Liver (tissue), 9 donors: ENCODE results near the gene OR7D2. TPM values are rescaled to one million over a fixed set of nuclear protein-coding genes. Genes with fewer than 3 reads are reported as not detected.

Experiments
- DNase-seq: peaks from one replicate; pipeline ENCODE4 v3.0.0-alpha.2; 2017; ENCODE audit warnings: low spot score
- H3K27ac ChIP-seq, 2 donors: one replicate each; pipeline ENCODE4 v1.7.0; 2013; ENCODE audit warnings: inconsistent platforms in 2 of 2, low read length in 2 of 2, control low read depth in 1 of 2, low read depth in 1 of 2, mild to moderate bottlenecking in 1 of 2
- H3K27me3 ChIP-seq, 4 donors: one replicate each; pipeline versions ENCODE4 v1.6.1 to v1.7.0; 2013; ENCODE audit warnings: low read length in 3 of 4, inconsistent platforms in 1 of 4, mild to moderate bottlenecking in 1 of 4, moderate library complexity in 1 of 4; ENCODE audit not compliant: control insufficient read depth in 4 of 4, insufficient read depth in 4 of 4
- H3K36me3 ChIP-seq, 4 donors: one replicate each; pipeline versions ENCODE4 v1.6.1 to v1.7.0; 2013; ENCODE audit warnings: low read length in 3 of 4, mild to moderate bottlenecking in 3 of 4, low read depth in 1 of 4, moderate library complexity in 1 of 4; ENCODE audit not compliant: control insufficient read depth in 4 of 4, insufficient read depth in 3 of 4
- H3K4me1 ChIP-seq, 4 donors: one replicate each; pipeline versions ENCODE4 v1.6.1 to v1.7.0; 2013; ENCODE audit warnings: low read length in 3 of 4, mild to moderate bottlenecking in 3 of 4, moderate library complexity in 1 of 4; ENCODE audit not compliant: control insufficient read depth in 4 of 4, insufficient read depth in 4 of 4
- H3K4me3 ChIP-seq, 3 donors: one replicate each; pipeline versions ENCODE4 v1.6.1 to v1.7.0; 2013; ENCODE audit warnings: low read length in 3 of 3, control low read depth in 1 of 3, low read depth in 1 of 3, mild to moderate bottlenecking in 1 of 3
- H3K9ac ChIP-seq, 2 donors: one replicate each; pipeline ENCODE4 v1.7.0; 2013; ENCODE audit warnings: low read length in 2 of 2, mild to moderate bottlenecking in 2 of 2, moderate library complexity in 2 of 2, control low read depth in 1 of 2, low read depth in 1 of 2
- H3K9me3 ChIP-seq, 4 donors: one replicate each; pipeline versions ENCODE4 v1.6.1 to v1.7.0; 2013; ENCODE audit warnings: low read length in 3 of 4; ENCODE audit not compliant: control insufficient read depth in 4 of 4
- ATF3 ChIP-seq: IDR thresholded peaks from 2 replicates; pipeline ENCODE4 v1.6.1; 2016; ENCODE audit warnings: antibody characterized with exemption
- EGR1 ChIP-seq, 2 donors: IDR thresholded peaks; 2 replicates each; pipeline ENCODE4 v1.6.1; 2016 to 2018; ENCODE audit warnings: antibody characterized with exemption in 2 of 2, low read depth in 2 of 2
- FOXA1 ChIP-seq: IDR thresholded peaks from 2 replicates; pipeline ENCODE4 v1.6.1; 2016; ENCODE audit warnings: antibody characterized with exemption
- FOXA2 ChIP-seq: IDR thresholded peaks from 2 replicates; pipeline ENCODE4 v1.6.1; 2016; ENCODE audit warnings: antibody characterized with exemption
- HNF4A ChIP-seq, 2 donors: conservative IDR thresholded peaks; 2 replicates each; pipeline ENCODE4 v1.6.1; 2016; ENCODE audit warnings: antibody characterized with exemption in 2 of 2, mild to moderate bottlenecking in 2 of 2
- HNF4G ChIP-seq: IDR thresholded peaks from 2 replicates; pipeline ENCODE4 v1.6.1; 2016; ENCODE audit warnings: antibody characterized with exemption
- RAD21 ChIP-seq, 2 donors: IDR thresholded peaks; 2 replicates each; pipeline ENCODE4 v1.6.1; 2016; ENCODE audit warnings: antibody characterized with exemption in 2 of 2, mild to moderate bottlenecking in 2 of 2
- RXRA ChIP-seq, 2 donors: IDR thresholded peaks; 2 replicates each; pipeline ENCODE4 v1.6.1; 2017 to 2018; ENCODE audit warnings: antibody characterized with exemption in 2 of 2, mild to moderate bottlenecking in 1 of 2
- SP1 ChIP-seq: IDR thresholded peaks from 2 replicates; pipeline ENCODE4 v1.6.1; 2018; ENCODE audit warnings: antibody characterized with exemption, mild to moderate bottlenecking
- TAF1 ChIP-seq: conservative IDR thresholded peaks from 2 replicates; pipeline ENCODE4 v1.6.1; 2016; ENCODE audit warnings: antibody characterized with exemption, mild to moderate bottlenecking
- YY1 ChIP-seq: IDR thresholded peaks from 2 replicates; pipeline ENCODE4 v1.6.1; 2016; ENCODE audit warnings: antibody characterized with exemption, mild to moderate bottlenecking
- WGBS: extraction: QIAGEN DNeasy Blood & Tissue Kit; methylation state at CpG from one replicate; pipeline ENCODE4 v1.1.7; 2013; 5-methylcytosine and 5-hydroxymethylcytosine counted together
- polyA plus RNA-seq, 2 donors: library from polyadenylated mRNA; stranded (reverse) in 1 of 2; unstranded in 1 of 2; fragments of 200-250 nt in 1 of 2; fragments of >200 nt in 1 of 2; fragmentation: Nextera tagmentation in 1 of 2; extraction: Ambion mirVana in 1 of 2; gene quantifications; one replicate each; pipeline versions ENCODE4 v1.2.1 to v1.2.3, GENCODE V29; 2013 to 2015
- total RNA-seq, 2 donors: library from RNA; depleted of rRNA; stranded (reverse); fragments of >200 nt; gene quantifications; one replicate each; pipeline ENCODE4 v1.2.3, GENCODE V29; 2014
- TF ChIP-seq, protein P1 (sequence below): IDR thresholded peaks from 2 replicates; pipeline ENCODE4 v1.6.1; 2016; ENCODE audit warnings: antibody characterized with exemption, mild to moderate bottlenecking
- TF ChIP-seq, protein P2 (sequence below): fragments of 150-350 bp; IDR thresholded peaks from 2 replicates; pipeline ENCODE4 v1.5.1; 2017; ENCODE audit warnings: improper control_type of control experiment, low read depth, low read length; ENCODE audit not compliant: missing input control
- donor health status: healthy.
- donor health status: healthy.
- donor health status: healthy.
- donor health status: healthy.
- donor health status: healthy.

Gene OR7D2
- total and polyA plus RNA-seq, 4 donors: 0.06 to 0.18 TPM; not detected in 2

DNA sequence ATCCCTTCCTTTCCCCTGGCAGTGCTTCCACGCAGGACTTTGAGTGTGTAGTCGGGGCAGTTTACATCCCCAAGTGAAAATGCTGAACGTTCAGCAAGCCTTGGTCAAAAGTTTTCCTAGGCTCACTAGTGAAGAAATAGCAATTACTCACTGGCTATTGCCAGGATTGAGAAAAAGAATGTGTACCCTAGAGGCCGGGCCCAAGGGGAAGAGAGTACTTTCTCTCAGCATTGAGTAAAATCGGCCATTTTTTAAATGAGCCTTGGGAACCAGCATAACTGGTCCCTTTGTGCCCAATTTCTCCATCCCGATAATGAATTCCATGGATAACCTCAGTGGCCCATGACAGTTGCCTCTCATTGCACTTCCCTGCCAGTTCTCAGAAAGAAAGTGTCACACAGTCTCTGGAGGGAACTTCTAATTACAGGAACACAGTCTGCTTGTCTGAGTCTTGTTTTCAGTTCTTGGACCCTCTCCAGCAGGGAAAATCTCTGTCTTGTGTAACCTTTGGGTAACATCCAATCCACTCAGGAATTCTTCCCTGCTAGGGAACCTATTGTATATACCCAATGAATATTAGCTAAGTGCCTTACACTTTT, 7.3 kb upstream of the OR7D2 start:
- no peak overlapping the region for H3K9ac ChIP-seq
- H3K9me3 ChIP-seq: no peaks in the 10 kb centered on the region
- no peaks in the 10 kb centered on the region for H3K27me3 ChIP-seq
- H3K4me3 ChIP-seq: no peak overlapping the region
- 85% methylated on average over 6 of the region's 6 CpGs for WGBS
- DNase-seq: no peak
- H3K4me1 ChIP-seq: no peaks in the 10 kb centered on the region
- peaks cover 0 to 2% (median 0%) of the 10 kb centered on the region in 4 donors for H3K36me3 ChIP-seq
- TF ChIP-seq RXRA (IDR thresholded peaks at IDR 0.05): no peak
- no peak for TF ChIP-seq FOXA2
- no peak for TF ChIP-seq ATF3
- no peak for TF ChIP-seq TAF1
- TF ChIP-seq EGR1 (IDR thresholded peaks at IDR 0.05; ENCODE audit: low read depth in 2 of 2): no peak
- no peak for TF ChIP-seq FOXA1
- no peak for TF ChIP-seq YY1
- H3K27ac ChIP-seq: no peak overlapping the region

DNA sequence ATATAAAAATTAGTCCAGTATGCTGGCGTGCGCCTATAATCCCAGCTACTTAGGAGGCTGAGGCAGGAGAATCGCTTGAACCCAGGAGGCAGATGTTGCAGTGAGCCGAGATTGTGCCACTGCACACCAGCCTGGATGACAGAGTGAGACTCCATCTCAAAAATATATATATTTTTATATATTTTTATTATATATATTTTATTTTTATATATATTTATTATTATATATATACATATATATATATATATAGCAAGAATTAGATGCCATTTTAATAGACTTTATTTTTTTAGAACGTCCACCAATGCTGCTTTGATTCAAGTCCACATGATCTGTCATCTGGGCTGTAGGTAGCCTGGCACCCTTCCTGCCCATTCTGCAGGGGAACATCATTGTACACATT, 3.5 kb upstream of the OR7D2 start:
- TF ChIP-seq HNF4G (no peak), HNF4A (conservative IDR thresholded peaks at IDR 0.05) (no peak), RAD21 (IDR thresholded peaks at IDR 0.05) (no peak), SP1 (no peak), YY1 (no peak), RXRA (IDR thresholded peaks at IDR 0.05) (no peak), FOXA1 (no peak), TAF1 (no peak), FOXA2 (no peak)
- TF ChIP-seq, protein P1, sequence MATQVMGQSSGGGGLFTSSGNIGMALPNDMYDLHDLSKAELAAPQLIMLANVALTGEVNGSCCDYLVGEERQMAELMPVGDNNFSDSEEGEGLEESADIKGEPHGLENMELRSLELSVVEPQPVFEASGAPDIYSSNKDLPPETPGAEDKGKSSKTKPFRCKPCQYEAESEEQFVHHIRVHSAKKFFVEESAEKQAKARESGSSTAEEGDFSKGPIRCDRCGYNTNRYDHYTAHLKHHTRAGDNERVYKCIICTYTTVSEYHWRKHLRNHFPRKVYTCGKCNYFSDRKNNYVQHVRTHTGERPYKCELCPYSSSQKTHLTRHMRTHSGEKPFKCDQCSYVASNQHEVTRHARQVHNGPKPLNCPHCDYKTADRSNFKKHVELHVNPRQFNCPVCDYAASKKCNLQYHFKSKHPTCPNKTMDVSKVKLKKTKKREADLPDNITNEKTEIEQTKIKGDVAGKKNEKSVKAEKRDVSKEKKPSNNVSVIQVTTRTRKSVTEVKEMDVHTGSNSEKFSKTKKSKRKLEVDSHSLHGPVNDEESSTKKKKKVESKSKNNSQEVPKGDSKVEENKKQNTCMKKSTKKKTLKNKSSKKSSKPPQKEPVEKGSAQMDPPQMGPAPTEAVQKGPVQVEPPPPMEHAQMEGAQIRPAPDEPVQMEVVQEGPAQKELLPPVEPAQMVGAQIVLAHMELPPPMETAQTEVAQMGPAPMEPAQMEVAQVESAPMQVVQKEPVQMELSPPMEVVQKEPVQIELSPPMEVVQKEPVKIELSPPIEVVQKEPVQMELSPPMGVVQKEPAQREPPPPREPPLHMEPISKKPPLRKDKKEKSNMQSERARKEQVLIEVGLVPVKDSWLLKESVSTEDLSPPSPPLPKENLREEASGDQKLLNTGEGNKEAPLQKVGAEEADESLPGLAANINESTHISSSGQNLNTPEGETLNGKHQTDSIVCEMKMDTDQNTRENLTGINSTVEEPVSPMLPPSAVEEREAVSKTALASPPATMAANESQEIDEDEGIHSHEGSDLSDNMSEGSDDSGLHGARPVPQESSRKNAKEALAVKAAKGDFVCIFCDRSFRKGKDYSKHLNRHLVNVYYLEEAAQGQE: no peak
- TF ChIP-seq, protein P2, sequence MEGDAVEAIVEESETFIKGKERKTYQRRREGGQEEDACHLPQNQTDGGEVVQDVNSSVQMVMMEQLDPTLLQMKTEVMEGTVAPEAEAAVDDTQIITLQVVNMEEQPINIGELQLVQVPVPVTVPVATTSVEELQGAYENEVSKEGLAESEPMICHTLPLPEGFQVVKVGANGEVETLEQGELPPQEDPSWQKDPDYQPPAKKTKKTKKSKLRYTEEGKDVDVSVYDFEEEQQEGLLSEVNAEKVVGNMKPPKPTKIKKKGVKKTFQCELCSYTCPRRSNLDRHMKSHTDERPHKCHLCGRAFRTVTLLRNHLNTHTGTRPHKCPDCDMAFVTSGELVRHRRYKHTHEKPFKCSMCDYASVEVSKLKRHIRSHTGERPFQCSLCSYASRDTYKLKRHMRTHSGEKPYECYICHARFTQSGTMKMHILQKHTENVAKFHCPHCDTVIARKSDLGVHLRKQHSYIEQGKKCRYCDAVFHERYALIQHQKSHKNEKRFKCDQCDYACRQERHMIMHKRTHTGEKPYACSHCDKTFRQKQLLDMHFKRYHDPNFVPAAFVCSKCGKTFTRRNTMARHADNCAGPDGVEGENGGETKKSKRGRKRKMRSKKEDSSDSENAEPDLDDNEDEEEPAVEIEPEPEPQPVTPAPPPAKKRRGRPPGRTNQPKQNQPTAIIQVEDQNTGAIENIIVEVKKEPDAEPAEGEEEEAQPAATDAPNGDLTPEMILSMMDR: no peak
- DNase-seq: no peak
- no peaks in the 10 kb centered on the region for H3K36me3 ChIP-seq
- no peaks in the 10 kb centered on the region for H3K27me3 ChIP-seq
- H3K4me3 ChIP-seq: no peak overlapping the region
- 93% methylated on average over 5 of the region's 5 CpGs for WGBS
- H3K4me1 ChIP-seq: no peaks in the 10 kb centered on the region
- peaks cover 0 to 4% (median 0%) of the 10 kb centered on the region in 4 donors for H3K9me3 ChIP-seq
- no peak overlapping the region for H3K27ac ChIP-seq
- no peak overlapping the region for H3K9ac ChIP-seq

GRCh38 chr19:9183000-9183399, 4.2 kb downstream of the OR7D2 start:
- H3K9me3 ChIP-seq: peaks cover 0 to 4% (median 2%) of the 10 kb centered on the region in 4 donors
- no peak overlapping the region for H3K4me3 ChIP-seq
- no peaks in the 10 kb centered on the region for H3K36me3 ChIP-seq
- DNase-seq: no peak
- WGBS: 94% methylated on average over 17 of the region's 17 CpGs
- H3K27me3 ChIP-seq: no peaks in the 10 kb centered on the region
- no peak overlapping the region for H3K9ac ChIP-seq
- TF ChIP-seq YY1: no peak
- TF ChIP-seq FOXA2: no peak
- no peak for TF ChIP-seq ATF3
- TF ChIP-seq FOXA1: no peak
- TF ChIP-seq, protein P1: no peak
- no peak overlapping the region for H3K27ac ChIP-seq
- H3K4me1 ChIP-seq: no peaks in the 10 kb centered on the region
